ACC112 (cell line): Measurements from ENCODE around the gene SLC7A8.
"Not testable (repeated sequence)": the region's sequence is repeated elsewhere in the genome, so short reads cannot be mapped to it uniquely, and the experiment has no call there.

Source experiments
- H2AFZ ChIP-seq: fragments of 200-600 bp; sonication (generic); one replicate; pipeline ENCODE4 v1.6.0; 2017; ENCODE audit warnings: antibody characterized with exemption, low read length; ENCODE audit not compliant: unreplicated experiment
- H3K27ac ChIP-seq: fragments of 200-600 bp; sonication (generic); 2 replicates; pipeline ENCODE4 v1.5.1; 2014; ENCODE audit warnings: low read depth, mild to moderate bottlenecking, antibody characterized with exemption, low read length, moderate library complexity
- H3K27me3 ChIP-seq: fragments of 200-600 bp; sonication (generic); 2 replicates; pipeline ENCODE4 v1.6.1; 2014; ENCODE audit warnings: mild to moderate bottlenecking, antibody characterized with exemption, low read length, moderate library complexity, mixed read lengths; ENCODE audit not compliant: insufficient read depth
- H3K36me3 ChIP-seq: fragments of 200-600 bp; sonication (generic); 2 replicates; pipeline ENCODE4 v1.6.1; 2016; ENCODE audit warnings: mild to moderate bottlenecking, antibody characterized with exemption, low read length, moderate library complexity, mixed read lengths; ENCODE audit not compliant: insufficient read depth
- H3K4me1 ChIP-seq: fragments of 200-600 bp; sonication (generic); one replicate; pipeline ENCODE4 v1.6.1; 2016; ENCODE audit warnings: low read length, mixed read lengths; ENCODE audit not compliant: insufficient read depth, unreplicated experiment, control insufficient read depth
- H3K4me3 ChIP-seq: fragments of 200-600 bp; sonication (generic); 2 replicates; pipeline ENCODE4 v1.5.1; 2014; ENCODE audit warnings: mild to moderate bottlenecking, low read depth, low read length
- H3K79me2 ChIP-seq: fragments of 200-600 bp; sonication (generic); one replicate; pipeline ENCODE4 v1.6.0; 2016; ENCODE audit warnings: low read length; ENCODE audit not compliant: control insufficient read depth, unreplicated experiment, insufficient read depth

Gene SLC7A8

GRCh38 chr14:23207146-23207540, 23.7 kb upstream of the SLC7A8 start:
- Histone ChIP-seq H2AFZ (no peak overlapping the region), H3K27me3 (no peaks in the 10 kb centered on the region), H3K36me3 (no peaks in the 10 kb centered on the region), H3K27ac (no peak overlapping the region), H3K4me1 (no peaks in the 10 kb centered on the region), H3K4me3 (no peak overlapping the region), H3K79me2 (no peaks in the 10 kb centered on the region)

- Histone ChIP-seq H3K27me3 (no peaks in the 10 kb centered on the region), H3K27ac (no peak overlapping the region), H3K4me1 (no peaks in the 10 kb centered on the region), H2AFZ (no peak overlapping the region), H3K4me3 (no peak overlapping the region), H3K79me2 (no peaks in the 10 kb centered on the region), H3K36me3 (no peaks in the 10 kb centered on the region)
Measured at GRCh38 chr14:23206422-23207145, 23.1 kb upstream of the SLC7A8 start.

GRCh38 chr14:23202001-23202400, 18.5 kb upstream of the SLC7A8 start:
- no peaks in the 10 kb centered on the region for H3K27me3 ChIP-seq
- H3K36me3 ChIP-seq, result no peaks in the 10 kb centered on the region
- no peak overlapping the region for H2AFZ ChIP-seq
- no peaks in the 10 kb centered on the region for H3K4me1 ChIP-seq
- no peak overlapping the region for H3K27ac ChIP-seq
- H3K79me2 ChIP-seq, result no peaks in the 10 kb centered on the region
- H3K4me3 ChIP-seq, result no peak overlapping the region

- H3K4me3 ChIP-seq, H2AFZ ChIP-seq, H3K36me3 ChIP-seq, H3K27me3 ChIP-seq, H3K27ac ChIP-seq, H3K79me2 ChIP-seq, H3K4me1 ChIP-seq: not testable (repeated sequence)
Measured at GRCh38 chr14:23199141-23199540, 15.7 kb upstream of the SLC7A8 start.

- H3K27ac ChIP-seq, result not testable (repeated sequence)
Measured at GRCh38 chr14:23196487-23196886, 13.0 kb upstream of the SLC7A8 start.

GRCh38 chr14:23195552-23196101, 12.2 kb upstream of the SLC7A8 start:
- H3K36me3 ChIP-seq, result no peaks in the 10 kb centered on the region
- no peak overlapping the region for H2AFZ ChIP-seq
- no peaks in the 10 kb centered on the region for H3K79me2 ChIP-seq
- no peaks in the 10 kb centered on the region for H3K27me3 ChIP-seq
- H3K4me3 ChIP-seq, result no peak overlapping the region
- no peaks in the 10 kb centered on the region for H3K4me1 ChIP-seq
- no peak overlapping the region for H3K27ac ChIP-seq

More at GRCh38 chr14:23196487-23196886, 13.0 kb upstream of the SLC7A8 start:
- H3K4me1 ChIP-seq, H3K36me3 ChIP-seq, H3K4me3 ChIP-seq, H3K79me2 ChIP-seq, H2AFZ ChIP-seq, H3K27me3 ChIP-seq: not testable (repeated sequence)

GRCh38 chr14:23193432-23193831, 10.0 kb upstream of the SLC7A8 start:
- H3K79me2 ChIP-seq, result no peaks in the 10 kb centered on the region
- no peak overlapping the region for H2AFZ ChIP-seq
- H3K4me1 ChIP-seq, result no peaks in the 10 kb centered on the region
- no peak overlapping the region for H3K4me3 ChIP-seq
- H3K27ac ChIP-seq, result no peak overlapping the region
- no peaks in the 10 kb centered on the region for H3K27me3 ChIP-seq
- H3K36me3 ChIP-seq, result no peaks in the 10 kb centered on the region

GRCh38 chr14:23187925-23188324, 4.5 kb upstream of the SLC7A8 start:
- Histone ChIP-seq H2AFZ (no peak overlapping the region), H3K4me3 (no peak overlapping the region), H3K36me3 (no peaks in the 10 kb centered on the region), H3K4me1 (peaks cover 8% of the 10 kb centered on the region), H3K27ac (no peak overlapping the region), H3K79me2 (no peaks in the 10 kb centered on the region), H3K27me3 (no peaks in the 10 kb centered on the region)

- H3K79me2 ChIP-seq, result no peaks in the 10 kb centered on the region
- H3K27me3 ChIP-seq, result peaks cover 8% of the 10 kb centered on the region
- no peak overlapping the region for H2AFZ ChIP-seq
- H3K36me3 ChIP-seq, result no peaks in the 10 kb centered on the region
- no peak overlapping the region for H3K27ac ChIP-seq
- H3K4me1 ChIP-seq, result peaks cover 13% of the 10 kb centered on the region
- no peak overlapping the region for H3K4me3 ChIP-seq
Measured at GRCh38 chr14:23186913-23187654, 3.6 kb upstream of the SLC7A8 start.

GRCh38 chr14:23185063-23185462, 1.6 kb upstream of the SLC7A8 start:
- Histone ChIP-seq H2AFZ (peak overlapping the region; percentile 31), H3K27me3 (peaks cover 25% of the 10 kb centered on the region), H3K36me3 (no peaks in the 10 kb centered on the region), H3K79me2 (no peaks in the 10 kb centered on the region), H3K4me3 (no peak overlapping the region), H3K4me1 (peaks cover 16% of the 10 kb centered on the region), H3K27ac (no peak overlapping the region)

- peaks cover 35% of the 10 kb centered on the region for H3K27me3 ChIP-seq
- peak overlapping the region; percentile 82 for H3K4me3 ChIP-seq
- no peak overlapping the region for H3K27ac ChIP-seq
Measured at GRCh38 chr14:23183158-23183470, 346 bp downstream of the SLC7A8 start.

More at GRCh38 chr14:23183158-23183470, 346 bp downstream of the SLC7A8 start:
- H3K79me2 ChIP-seq, result no peaks in the 10 kb centered on the region
- peaks cover 16% of the 10 kb centered on the region for H3K4me1 ChIP-seq
- no peaks in the 10 kb centered on the region for H3K36me3 ChIP-seq
- peak overlapping the region; percentile 46 for H2AFZ ChIP-seq
